ENCODE results near the gene SPTBN5.

The SPTBN5 gene

DNA sequence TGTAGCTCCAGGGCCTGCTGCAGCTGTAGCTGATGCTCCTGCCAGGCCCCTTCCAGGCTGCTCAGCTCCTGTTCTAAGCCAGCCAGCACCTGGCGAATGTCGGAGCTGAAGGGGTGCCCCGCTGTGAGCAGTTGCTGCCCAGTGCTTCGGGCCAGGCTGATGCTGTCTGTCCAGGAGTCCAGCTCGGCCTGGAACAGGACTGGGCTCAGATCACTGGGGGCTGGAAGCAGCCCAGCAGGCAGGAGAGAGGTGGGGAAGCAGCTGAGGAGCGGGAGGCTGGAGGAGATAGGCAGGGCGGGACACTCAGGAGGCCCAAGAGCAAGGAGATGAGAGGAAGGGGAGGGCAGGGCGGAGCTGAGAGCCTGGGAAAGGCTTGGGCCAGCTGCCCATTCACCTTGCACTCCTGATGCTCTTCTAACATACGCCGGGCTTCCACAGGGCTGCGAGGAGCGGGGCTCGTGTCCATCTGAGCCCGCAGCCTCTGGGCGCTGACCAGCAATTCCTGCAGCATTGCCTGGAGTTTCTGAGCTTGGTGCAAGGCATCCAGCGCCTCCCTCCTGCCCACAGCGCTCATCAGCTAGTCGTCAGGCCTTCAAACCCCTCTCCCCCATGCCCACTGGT is 32.0 kb downstream of the SPTBN5 start:
- DNase-seq: no peak

DNA sequence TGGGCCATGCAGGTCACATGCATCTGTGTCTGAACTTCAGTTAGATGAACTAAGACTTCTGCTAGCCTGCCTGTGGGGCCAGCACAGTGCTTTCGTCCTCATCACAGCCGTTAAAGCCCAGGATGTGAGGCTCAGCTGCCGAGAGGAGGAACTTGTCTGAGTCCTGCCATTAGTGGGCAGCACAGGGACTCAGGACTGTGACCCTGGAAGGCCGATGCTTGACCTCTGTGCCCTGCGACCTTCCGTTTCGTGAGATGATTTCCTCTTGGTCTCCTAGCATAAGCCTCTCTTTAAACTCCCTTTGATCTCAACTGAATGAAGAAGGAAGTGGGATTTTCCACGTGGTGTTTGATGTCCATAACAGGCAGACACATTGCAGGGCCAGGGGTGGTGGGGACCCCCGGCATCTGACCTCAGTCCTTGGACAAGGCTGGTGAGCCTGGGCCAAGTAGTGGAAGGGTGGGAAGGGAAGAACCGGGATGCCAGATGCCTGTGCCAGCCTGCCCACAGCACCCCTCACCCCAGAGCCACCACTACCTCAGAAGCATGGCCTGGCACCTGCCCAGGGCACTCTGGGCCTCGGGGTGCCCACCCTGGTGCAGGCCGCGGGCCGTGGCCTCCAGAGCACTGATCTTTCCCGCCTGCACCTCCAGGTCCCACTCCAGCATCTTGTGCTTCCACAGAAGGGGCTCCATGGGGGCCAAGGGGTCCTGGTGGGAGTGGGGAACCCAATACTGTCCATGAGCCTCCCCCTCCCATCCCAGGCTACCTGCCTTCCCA is 33.6 kb downstream of the SPTBN5 start:
- no peak for DNase-seq

DNA sequence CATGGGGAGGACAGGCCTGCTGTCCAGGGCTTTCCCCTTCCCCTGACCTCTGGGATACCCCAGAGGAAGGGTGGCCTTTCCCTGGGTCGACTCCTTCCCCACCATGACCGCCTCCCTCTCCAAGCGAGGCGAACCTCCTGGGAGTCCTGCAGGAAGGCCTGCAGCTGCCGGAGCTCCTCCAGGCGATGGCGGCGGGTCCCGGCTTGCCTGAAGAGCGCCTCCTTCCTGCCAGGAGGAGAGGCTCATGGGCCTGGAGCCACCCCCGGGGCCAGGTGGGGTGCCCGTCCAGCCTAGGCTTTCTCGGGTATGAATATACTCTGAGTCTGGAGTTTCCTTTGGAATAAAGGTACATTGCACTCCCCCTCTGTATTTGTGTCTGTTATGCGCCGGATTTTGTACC is 35.1 kb downstream of the SPTBN5 start:
- no peak for DNase-seq

DNA sequence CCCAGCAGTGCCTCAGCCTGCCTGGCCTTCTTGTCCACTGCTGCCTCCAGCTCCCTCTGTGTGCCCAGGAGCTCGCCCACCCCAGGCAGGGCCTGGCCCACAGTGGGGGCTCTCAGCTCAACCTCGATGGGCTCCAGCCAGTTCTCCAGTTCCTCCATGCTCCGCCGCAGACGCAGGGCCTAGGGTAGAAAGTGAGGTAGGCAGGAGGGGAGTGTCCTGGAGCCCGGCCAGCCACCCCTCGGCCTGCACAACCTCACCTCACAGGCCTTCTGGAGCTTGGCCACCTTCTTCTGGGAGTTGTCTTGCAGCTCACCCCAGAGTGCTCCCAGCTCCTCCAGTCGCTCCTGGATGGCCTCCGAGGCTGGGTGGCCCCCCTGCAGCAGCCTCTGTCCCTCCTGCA is 36.5 kb downstream of the SPTBN5 start:
- DNase-seq: no peak

DNA sequence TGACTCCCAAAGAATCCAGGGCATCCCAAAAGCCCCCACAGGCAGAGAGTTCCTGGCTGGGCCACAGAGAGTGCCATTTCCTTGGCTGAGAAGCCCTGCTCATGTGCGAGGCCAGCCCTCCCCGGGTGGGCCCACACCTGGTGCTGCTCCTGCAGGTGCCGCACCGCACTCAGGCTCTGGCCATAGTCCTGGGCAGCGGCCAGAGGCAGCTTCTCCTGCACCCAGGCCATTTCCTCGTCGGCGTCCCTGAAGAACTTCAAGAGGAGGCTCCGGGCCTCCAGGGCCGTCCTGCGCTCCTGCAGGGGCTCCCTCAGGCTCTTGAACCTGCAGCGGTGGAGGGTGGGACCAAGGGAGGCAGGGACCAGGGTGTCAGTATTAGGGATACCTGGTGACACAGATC is 37.1 kb downstream of the SPTBN5 start:
- DNase-seq: no peak

DNA sequence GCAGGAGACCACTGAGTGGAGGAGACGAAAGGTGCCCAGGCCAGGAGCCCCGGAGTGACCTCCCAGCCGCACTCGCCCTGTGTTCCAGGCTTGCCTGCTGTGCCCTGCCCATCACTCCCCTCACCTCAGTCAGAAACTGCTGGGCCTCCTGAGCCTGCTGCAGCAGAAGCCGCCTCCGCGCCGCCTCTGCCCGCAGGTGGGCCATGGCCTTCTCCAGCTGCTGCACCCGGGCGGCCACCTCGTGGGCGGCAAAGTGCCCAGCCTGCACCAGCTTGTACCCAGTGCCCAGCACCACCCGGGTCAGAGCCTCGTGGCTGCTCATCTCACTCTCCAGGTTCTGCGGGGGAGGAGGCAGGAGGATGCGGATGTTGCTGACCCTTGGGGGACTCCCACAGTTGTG is 37.6 kb downstream of the SPTBN5 start:
- DNase-seq: no peak

DNA sequence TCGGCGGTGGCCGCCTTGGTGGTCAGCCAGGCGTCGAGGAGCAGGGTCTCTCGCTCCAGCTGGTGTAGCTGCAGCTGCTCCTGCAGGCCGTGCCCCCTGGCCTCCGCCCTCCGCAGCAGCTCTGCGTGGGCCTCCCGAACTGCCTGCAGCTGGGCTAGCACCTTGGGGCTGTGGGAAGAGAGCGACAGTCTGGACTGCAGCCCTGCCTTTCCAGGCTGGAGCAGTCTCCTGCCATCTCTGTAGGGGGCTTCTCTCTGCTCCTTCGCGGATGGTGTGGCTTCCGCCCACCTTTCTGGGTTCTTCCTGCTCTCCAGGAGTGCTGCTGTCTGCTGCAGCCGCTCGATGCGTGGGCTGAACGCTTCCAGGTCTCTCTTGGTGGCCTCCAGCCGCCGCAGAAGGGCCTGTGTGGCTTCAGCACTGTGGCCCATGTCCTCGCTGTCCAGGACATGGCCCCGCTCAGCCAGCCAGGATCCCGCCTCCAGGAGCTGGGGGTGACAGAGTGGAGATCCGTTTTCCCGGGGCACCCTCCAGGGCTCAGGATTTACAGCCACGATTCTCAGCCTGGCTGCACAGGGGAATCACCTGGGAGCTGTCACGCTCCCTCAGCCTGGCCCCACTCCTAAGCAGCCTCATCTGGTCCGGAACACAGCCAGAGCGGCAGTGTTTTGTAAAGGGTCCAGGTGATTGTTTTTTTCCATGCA is 38.4 kb downstream of the SPTBN5 start:
- DNase-seq: no peak

DNA sequence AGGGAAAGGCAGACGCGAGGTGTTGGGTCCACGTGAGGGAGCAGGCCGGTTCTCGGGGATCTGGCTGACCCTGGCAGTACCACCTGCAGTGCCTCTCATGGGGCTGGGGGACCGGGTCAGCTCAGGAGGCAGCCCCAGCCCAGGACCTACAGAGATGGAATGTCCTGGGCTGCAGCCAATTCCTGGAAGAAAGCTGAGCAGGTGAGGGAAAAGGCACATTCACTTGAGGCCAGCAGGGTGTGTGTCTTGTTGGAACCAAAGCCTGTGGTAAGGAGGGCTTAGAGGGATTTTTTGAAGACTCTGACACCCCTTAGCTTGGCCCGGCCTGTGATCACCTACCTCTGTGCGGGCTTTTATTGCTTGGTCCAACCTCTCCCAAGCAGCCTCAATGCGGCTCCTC is 39.4 kb downstream of the SPTBN5 start:
- DNase-seq: no peak

DNA sequence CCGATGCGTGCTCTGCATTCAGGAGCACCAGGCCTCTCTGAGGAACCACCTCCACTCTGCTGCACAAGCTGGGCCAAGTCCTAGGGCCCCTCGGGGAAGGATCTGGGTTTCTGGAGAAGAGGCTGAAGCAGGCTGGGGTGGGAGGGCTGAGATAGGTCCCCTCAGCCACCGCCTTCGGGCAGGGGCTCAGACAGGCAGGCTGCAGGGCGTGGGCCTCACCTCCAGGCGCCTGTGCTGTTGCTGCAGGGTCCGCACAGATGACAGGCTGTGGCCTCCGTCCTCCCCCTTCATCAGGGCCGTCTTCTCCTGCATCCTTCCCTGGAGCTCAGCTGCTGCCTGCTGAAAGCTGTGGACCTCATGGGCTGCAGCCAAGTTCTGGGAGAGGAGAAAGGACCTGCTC is 40.0 kb downstream of the SPTBN5 start:
- DNase-seq: no peak

DNA sequence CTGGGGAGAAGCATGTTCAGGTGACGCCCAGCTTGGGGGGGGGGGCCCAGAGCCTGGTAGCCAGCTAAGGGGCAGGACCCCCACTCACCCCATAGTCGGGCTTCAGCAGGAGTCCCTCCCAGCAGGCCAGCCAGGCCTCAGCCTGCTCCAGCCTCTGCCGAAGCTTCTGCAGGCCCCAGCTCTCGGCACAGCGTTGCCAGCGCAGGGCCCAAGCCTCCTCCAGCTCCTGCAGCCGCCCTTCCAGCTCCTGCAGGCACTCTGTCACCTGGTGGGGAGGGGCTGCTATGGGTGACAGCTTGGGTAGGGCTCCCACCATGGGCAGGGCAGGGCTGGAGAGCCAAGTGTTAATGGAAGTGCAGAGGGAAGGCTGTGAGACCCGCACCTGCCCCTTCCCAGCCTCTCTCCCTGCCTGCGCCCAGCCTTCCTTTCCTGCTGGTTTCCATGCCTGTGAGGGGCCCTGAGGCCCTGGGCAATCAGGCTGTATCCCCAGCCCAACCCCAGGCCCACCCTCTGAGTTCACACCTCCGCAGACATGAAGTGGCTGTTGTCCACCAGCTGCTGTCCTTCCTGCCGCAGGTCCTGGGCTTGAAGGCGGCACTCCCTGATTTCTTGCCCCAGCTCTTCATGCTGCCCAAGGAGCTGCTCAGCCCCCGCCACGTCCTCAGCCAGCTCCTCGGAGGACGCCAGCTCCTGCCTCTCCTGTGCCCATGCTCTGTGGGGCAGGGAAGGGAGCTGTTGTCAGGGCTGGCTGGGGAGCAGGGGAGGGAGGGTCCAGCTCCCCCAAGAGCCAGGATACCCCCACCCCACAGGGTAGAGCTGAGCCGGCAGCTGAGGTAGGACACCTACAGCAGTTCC is 40.9 kb downstream of the SPTBN5 start:
- no peak for DNase-seq

DNA sequence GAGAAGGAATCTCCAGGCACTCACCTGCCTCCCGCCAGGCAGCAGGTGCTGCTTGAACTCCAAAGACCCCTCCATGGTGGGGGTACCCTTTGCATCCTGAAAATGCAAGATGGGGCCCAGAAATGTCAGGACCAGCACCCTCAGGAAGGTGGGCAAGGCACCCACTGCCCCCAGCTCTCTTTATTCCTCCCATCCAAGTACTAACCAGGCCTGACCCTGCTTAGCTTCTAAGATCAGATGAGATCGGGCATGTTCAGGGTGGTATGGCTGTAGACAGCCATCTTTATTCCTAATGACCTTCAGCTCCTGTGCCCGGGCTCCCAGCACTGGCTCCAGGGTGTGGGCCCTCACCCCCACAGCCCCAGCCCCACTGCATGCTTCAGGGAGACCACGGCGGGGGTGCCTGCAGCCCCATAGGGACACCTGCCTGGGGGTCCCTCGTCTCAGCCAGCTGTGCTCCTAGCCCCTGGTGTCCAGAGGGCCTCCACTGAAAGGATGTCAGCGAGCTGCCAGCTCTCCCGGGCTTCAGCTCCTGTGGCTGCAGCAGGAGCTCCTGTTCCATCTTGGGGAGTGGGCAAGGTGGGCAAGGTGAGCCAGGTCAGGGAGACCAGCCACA is 42.0 kb downstream of the SPTBN5 start:
- no peak for DNase-seq

DNA sequence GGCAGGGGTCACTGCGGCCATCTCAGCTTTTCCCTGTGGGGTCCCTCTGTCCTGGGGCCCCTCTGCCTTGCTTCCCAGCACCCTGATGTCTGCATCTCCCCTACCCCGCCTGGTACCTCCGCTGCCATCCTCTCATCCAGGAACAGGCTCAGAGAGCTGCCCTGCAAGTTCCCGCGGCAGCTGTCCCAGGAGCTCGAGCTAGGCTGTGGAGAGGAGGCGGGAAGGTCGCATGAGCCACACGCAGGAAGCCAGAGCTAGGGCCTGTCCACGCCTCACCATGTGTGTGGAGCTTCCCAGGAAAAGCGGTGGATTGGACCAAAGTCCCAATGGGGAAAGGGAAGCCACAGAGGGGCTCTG is 42.7 kb downstream of the SPTBN5 start:
- no peak for DNase-seq

DNA sequence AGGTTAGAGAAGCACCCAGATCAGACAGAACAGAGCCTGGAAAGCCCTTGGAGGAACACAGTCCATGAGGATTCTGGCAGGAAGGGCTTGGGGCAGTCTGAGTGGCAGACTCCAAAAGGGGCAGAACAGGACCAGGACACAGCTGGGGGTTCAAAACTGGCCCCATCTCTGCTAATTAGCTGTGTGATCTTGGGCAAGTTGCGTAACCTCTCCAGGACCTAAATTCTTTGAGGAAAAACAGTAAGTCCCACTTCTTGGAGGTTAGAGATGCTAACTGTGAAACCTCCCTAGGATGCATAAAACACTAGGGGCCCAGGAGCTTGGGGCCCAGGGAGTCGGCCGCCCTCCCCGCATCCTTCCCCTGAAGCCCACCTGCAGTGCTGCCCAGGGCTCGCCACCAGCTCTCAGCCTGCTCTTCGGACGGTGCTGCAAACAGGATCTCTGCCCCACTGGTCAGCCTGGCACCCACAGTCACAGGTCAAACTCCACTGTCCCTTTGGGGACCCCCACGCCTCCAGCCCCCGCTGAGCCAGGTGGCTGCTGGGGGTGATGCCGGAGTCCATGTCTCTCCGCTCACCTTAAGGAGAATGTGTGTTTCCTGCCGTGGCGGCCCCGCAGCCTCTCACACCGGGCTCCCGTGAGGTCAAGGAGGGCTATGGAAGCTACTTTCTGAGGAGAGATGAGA is 43.2 kb downstream of the SPTBN5 start:
- no peak for DNase-seq

DNA sequence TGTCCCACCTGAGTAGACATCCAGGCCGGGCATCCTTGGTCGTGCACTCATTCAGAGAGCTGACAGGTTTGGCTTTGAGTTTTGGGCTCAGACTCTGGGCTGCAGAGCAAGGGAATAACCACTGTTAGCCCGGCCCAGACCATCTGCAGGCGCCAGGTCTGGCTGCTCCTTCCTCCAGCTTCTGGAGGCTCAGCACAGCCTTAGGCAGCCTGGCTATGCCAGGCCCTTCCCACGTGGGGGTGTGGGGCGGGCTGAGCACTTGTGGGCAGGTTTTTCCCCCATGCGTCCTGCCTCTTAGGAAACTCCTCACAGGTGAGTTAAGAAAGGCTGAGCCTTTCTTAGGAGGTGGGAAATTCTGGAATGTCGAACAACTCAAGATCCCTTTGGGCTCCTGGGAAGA is 44.0 kb downstream of the SPTBN5 start:
- no peak for DNase-seq

DNA sequence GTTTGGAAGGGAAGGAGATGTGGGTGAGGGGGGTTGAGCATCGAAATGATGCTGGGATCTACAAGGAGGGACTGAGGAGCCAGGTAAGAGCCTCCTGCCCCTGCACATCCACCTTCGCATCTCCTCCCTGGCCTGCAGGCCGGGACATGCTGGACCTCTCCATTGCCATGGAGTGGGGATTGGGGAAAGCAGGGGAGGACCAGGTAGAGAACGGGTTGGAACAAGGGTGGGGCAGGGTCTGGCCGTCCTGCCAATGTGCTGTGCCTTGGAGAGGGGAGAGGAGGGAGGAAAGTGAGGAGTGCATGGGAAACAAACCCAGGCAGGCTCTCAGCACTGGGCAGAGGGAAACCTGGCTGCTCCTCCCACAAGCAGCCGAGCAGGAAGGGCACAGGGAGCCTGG is 44.6 kb downstream of the SPTBN5 start:
- no peak for DNase-seq

DNA sequence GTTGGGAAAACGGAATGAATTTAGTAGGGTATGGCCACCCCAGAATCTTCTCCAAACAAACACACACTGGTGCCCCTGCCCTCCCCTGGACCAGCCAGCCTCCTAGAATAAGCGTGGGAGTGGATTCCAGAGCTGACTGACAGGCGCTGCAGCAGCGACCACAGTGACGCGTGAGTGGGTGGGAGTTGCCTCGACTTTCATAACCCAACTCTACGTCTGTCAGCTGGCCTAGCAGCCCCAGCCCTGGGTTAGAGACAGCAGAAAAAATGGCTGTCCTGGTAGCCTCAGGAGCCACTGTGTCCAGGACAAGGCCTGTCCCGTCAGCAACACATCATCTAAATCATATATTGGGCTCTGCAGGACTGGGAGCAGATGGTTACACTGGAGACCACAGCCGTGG is 45.2 kb downstream of the SPTBN5 start:
- no peak for DNase-seq

DNA sequence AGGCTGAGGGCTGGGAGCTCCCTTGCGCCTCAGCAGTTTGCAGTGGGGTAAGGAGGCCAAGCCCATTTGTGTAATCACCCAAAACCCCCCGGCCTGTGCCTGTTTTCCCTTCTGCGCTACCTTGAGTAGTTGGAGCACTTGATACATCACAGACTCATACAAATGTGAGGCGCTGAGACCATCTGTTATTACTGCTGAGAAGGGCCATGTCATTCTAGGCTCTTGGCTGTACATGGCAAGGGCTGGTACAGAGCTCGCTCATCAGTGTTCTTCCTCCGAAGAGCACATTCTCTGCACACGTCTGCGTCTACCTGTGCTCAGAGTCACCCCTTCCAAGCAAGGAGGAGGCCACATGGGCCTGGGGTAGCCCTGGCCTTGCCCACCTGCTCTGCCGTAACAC is 45.9 kb downstream of the SPTBN5 start:
- no peak for DNase-seq

DNA sequence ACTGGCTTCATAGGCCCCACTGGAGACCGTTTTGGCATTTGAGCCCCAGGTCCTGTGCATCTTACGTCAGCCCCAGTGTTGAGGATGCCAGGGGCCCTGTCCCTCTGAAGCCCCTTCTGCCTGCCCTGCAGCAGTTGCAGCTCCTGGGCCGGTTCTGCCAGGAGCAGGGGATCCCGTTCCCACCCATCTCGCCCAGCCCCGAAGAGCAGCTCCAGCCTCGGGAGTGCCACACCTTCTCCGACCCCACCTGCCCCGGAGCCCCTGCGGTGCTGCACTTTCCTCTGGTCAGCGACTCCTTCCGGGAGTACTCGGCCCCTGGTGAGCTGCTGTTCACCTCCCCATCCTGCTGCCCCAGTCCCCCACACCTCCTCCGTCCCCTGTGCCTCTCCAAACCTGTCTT is 46.6 kb downstream of the SPTBN5 start:
- no peak for DNase-seq

DNA sequence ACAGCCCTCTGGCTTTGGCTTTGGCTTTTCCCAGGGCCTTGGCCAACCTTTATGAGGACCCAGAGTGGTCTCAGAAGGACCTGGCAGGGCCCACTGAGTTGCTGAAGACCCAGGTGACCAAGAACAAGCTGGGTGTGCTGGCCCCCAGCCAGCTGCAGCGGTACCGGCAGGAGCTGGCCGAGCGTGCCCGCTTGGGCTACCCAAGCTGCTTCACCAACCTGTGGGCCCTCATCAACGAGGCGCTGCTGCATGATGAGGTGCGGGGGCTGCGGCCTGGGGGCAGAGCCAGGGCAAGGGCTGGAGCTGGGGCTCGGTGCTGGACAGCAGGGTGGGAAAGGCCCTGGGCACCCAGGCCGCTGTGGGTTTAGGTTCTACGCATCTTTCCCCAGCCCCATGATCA is 49.0 kb downstream of the SPTBN5 start:
- DNase-seq: no peak

DNA sequence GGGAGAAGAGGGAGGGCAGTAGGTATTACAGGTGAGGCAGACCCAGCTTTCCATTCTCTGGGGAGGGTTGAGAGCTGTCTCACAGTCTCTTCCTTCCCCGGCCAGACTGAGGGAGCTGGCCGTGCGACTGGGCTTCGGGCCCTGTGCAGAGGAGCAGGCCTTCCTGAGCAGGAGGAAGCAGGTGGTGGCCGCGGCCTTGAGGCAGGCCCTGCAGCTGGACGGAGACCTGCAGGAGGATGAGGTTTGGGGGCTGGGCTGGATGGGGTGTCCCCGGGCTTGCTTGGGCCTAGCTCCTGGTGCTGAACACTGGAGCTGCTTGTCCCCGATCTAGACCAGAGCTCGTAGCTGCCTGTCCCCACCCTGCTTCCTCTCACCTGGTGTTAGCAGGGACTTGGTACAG is 50.3 kb downstream of the SPTBN5 start:
- DNase-seq: no peak

DNA sequence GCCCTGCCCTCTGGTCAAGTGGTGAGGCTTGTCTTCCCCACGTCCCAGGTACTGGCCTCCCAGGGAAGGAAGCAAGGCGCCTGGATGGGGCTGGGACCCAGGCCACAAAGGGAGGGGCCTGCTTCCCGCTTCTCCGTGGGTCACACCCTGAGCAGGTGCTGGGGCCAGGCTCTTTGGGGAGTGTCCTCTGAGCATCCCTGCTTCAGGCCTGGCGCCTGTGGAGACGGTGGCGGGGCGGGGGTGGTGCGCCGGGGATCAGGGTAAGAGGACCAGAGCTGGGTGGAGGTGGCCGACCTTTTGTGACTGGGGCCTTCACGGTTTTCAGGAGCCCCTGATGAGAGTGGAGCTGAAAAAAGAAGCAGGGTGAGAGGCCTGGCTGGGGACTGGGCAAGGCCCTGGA is 51.6 kb downstream of the SPTBN5 start:
- no peak for DNase-seq

DNA sequence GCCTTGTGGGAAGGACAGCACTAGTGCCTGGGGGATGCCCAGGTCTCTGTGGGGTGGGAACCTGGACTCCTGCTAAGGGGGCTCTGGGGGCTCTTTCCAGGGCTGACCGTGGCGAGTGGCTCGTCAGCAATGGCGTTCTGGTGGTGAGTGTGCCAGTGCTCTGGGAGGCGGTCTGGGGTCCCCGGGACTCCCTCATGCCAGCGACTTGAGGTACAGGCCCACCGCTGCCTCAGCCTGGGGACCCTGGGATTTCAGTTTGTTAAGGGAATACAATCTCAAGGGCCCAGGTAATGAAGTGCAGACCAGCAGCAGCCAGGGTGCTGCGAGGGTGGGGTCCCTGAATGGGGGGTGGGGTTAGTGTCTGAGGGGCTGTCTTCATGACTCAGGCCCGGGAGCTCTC is 52.7 kb downstream of the SPTBN5 start:
- no peak for DNase-seq
